ENCODE results near the gene SPINDOC. TPM values are rescaled to one million over a fixed set of nuclear protein-coding genes. Genes with fewer than 3 reads are reported as not detected.
"Not testable (repeated sequence)": the region's sequence is repeated elsewhere in the genome, so short reads cannot be mapped to it uniquely, and the experiment has no call there.

The SPINDOC gene, protein sequence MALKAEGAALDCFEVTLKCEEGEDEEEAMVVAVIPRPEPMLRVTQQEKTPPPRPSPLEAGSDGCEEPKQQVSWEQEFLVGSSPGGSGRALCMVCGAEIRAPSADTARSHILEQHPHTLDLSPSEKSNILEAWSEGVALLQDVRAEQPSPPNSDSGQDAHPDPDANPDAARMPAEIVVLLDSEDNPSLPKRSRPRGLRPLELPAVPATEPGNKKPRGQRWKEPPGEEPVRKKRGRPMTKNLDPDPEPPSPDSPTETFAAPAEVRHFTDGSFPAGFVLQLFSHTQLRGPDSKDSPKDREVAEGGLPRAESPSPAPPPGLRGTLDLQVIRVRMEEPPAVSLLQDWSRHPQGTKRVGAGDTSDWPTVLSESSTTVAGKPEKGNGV
- 40.2 and 40.9 TPM in 2 replicates for total RNA-seq

DNA sequence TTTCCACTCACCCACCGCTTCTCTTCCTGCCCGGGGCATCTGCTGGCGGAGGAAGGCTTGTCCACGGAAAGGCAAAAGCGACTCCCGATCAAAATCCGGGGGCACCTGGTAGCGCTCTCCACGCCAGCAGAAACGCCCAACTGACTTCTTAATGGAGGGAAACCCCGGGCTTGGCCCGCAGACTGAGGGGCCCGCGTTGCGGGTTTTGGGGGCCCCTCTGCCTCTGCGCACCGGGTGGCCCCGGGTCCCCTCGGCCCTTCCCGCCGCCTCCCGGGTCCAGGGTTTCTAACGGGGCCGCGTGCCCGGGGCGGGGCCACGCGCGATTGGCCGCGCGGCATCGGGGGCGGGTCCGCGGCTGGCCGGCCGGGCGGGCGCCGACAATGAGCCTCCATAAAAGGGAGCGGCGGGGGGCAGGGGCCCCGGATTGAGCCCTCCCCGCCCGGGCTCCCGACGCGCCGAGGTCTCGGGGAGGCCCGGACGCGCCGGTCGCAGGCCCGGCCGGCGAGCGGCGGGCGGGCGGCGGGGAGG, at the start of gene SPINDOC:
TSS of gene SPINDOC (plus strand) at position 422 of the 528 bp plus-strand sequence. CDS start 231 bp downstream, outside the sequence.
- intact Hi-C loops (cut with micrococcal nuclease), result loop anchor here (1.0 kb wide), 3 partner anchors 25 to 132 kb away; partner anchors contain the start of gene RTN3

DNA sequence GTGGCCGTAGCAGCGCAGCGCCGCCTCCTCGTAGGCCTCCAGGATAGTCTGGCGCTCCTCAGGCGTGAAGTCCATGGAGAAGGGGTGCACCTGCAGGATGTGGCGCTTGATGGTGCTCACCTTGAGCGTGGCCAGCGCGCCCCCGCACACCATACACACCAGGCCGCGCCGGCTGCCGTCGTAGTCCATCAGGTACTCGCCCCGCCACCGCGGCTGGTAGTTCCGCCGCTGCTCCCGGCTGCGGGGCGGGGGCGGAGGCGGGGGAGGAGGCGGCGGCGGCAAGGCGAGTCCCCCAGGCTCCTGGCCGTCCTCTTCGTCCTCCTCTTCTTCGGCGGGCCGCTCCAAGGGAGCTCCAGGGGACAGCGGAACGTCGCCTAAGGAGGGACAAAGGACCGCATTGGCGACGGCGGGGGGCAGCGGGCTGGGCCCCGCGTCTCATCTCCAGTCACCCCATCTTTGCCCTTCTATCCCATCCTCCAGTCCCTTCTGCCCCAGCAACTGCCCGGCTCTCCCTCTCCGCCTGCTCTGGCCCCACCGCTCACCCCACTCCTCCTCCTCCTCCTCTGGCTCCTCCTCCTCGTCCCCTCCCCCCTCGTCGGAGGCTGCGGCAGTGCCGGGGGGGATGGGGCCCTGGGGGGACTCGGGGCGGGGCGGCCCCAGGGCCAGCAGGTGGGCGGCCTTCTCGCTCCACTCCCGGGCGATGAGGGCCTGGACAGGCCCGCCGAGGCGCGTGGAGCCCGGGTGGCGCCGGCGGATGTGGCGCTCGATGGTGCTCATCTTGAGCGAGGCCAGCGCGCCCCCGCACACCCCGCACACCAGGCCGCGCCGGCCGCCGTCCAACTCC, 49.5 kb upstream of the SPINDOC start:
- intact Hi-C loops (cut with micrococcal nuclease), result no loop called here

DNA sequence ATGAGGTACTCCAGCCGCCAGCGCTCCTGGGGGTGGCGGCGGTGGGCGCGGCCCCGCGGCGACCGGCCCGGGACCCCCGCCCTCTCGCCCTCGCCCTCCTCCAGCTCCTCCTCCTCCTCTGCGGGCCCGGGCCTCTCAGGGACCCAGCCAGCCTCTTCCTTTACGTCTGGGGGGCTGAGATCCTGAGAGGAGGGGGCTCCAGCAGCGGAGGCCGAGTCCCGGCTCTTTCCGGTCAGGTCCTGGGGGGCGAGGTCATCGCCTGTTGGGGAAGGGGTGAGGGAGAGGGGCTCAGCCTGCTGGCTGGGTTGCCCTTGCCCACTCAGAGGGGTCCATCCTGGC, 48.9 kb upstream of the SPINDOC start:
- intact Hi-C loops (cut with micrococcal nuclease), result no loop called here

DNA sequence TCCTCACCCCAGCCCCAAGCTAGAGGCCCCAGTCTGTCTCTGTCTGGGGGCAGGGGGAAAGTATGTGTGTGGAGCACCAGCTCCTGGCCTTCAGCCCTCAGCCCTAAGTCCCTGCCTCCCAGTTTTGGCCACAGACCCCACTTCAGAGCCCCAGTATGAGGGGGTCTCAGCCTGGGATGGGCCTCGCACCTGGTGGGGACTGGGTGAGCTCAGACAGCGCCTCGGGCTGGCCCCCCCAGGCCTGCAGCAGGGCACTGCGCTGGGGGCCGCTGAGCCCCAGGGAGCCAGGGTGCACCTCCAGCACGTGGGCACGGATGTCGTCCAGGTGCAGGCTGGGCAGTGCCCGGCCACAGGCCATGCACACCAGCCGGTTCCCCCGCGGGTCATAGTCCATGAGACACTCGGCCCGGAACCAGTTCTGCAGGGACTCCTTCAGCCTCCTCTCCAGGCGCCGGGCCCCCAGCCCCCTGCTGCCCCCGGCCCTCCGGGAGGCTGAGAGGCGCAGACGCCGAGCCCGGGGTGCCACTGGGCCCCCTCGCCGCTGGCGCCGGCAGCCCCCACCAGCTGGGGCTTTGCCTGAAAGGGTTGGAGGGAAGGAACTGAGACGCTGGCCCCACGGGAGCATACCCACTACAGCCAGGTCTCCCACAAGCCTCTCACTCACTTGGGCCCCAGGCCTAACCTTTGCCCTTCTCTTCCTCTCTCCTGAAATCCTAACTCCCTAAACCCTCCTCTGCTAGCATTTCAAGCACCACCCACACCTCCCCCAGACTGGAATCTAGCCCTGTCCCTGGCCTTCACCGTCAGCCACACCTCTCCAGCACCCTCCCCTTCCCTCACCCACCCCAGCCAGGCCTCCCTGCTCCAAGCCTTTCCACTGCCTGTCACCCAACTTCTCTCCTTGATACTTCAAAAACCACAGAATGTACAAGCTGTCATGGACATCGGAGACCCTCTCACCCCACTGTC, 48.3 kb upstream of the SPINDOC start:
- intact Hi-C loops (cut with micrococcal nuclease), result loop anchor here (5.0 kb wide), 3 partner anchors 83 to 883 kb away; partner anchors contain the start of genes OTUB1, RTN3 and SLC3A2

DNA sequence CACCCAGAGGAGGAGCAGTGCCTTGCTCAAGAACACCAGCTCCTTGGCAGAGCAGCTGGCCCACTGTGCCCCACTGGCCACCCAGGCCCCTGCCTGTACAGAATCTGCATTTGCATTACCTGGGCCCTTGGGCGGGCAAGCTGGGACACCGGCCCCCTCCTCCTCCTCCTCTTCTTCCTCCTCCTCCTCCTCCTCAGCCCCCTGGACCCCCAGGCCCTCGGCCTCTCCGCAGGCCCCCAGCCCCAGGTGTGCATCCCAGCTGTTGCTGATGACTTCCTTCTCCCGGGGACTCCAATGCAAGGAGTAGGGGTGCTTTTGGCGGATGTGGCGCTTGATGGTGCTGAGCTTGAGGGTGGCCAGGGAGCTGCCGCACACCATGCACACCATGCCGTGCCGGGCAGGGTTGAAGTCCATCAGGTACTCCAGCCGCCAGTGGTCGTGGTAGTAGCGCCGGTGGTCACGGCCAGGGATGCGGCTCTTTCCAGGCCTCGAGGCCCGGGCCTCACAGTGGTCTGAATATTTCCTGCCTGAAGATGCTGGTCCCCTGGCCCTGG, 47.5 kb upstream of the SPINDOC start:
- intact Hi-C loops (cut with micrococcal nuclease), result loop anchor here (2.0 to 5.0 kb wide), 4 partner anchors 83 to 883 kb away; partner anchors contain the start of genes OTUB1, RTN3 and SLC3A2

DNA sequence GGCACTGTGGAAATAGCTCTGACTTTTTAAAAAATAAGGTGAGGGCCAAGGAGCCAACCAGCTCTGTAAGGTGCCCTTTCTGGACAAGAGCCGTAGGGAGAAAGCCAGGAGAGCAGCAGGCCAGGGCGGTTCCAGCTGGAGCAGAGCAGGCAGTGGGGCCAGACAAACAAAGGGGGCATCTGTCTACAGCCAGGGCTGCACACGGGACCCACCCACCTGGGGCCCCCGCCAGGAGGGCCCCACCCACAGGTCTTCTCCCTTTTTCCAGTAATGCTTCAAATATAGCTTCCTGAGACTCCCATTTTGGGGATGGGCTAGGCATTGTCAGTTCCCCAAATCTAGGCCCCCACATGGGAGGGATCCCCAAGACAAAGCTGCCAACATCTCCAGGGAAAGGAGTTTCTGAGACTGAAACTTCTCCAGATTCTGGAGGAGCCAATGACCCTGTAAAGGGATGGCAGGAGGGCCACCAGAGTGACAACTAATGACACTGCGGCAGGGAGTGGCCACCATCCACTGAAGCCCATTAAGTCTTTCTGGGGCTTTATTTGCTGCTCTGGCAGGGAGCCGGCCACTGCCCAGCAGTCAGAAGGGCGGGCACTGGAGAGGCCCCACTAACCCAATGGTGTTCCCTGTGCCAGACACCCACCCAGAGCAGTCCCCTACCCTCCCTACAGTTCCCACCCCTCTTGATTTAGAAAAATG, 46.6 kb upstream of the SPINDOC start:
- intact Hi-C loops (cut with micrococcal nuclease), result loop anchor here (1.0 to 5.0 kb wide), 8 partner anchors 47 to 884 kb away; partner anchors contain the start of genes COX8A, OTUB1, RTN3 and SLC3A2

DNA sequence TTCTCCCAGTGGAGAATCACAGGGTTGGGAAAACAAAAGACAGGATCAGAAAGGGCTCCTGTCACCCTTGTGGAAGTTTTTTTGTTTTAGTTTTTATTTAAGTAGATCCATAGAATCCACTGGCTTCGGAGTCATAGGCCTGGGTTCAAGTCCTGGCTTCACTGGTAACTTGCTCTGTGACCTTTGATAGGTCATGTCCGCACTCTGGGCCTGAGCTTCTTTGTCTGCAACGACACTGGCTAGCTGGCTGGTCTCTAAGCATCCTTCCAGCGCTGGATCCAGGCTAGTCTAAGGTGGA, 46.0 kb upstream of the SPINDOC start:
- intact Hi-C loops (cut with micrococcal nuclease), result loop anchor here (1.0 to 5.0 kb wide), 8 partner anchors 46 to 885 kb away; partner anchors contain the start of genes COX8A, OTUB1, RTN3 and SLC3A2

DNA sequence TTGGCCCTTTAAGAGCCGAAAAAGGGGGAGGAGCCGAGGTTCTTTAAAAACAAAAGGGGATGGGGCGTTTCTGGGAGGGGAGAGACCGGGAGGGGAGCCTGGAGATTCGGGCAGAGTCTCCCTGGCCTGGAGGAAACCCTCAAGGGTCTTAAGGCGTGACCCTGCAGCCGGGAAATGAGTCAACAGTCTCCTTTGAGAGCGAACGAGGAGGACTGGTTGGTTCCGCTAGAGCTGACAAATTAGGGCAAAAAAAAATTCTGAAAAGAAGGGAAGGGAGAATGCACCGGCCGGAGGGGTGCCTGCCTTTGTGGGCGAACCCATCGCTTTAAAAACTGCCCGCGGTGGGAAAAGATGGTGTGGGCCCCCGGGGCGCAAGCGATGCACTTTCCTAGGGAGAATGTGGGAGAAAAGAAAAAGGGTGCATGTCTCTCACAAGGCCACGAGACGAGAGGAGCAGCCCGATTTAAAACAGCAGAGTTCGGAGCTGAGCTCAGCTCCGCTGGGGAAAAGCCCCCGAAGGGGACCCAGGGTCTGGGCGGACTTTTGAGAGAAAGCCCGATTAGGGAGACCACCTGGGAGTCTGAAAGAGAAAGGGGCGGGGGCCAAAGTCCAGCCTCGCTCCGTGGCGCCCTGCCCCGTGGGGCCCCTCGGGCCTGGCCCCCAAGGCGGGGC, 45.6 kb upstream of the SPINDOC start:
- intact Hi-C loops (cut with micrococcal nuclease), result loop anchor here (1.0 to 5.0 kb wide), 8 partner anchors 46 to 885 kb away; partner anchors contain the start of genes COX8A, OTUB1, RTN3 and SLC3A2

DNA sequence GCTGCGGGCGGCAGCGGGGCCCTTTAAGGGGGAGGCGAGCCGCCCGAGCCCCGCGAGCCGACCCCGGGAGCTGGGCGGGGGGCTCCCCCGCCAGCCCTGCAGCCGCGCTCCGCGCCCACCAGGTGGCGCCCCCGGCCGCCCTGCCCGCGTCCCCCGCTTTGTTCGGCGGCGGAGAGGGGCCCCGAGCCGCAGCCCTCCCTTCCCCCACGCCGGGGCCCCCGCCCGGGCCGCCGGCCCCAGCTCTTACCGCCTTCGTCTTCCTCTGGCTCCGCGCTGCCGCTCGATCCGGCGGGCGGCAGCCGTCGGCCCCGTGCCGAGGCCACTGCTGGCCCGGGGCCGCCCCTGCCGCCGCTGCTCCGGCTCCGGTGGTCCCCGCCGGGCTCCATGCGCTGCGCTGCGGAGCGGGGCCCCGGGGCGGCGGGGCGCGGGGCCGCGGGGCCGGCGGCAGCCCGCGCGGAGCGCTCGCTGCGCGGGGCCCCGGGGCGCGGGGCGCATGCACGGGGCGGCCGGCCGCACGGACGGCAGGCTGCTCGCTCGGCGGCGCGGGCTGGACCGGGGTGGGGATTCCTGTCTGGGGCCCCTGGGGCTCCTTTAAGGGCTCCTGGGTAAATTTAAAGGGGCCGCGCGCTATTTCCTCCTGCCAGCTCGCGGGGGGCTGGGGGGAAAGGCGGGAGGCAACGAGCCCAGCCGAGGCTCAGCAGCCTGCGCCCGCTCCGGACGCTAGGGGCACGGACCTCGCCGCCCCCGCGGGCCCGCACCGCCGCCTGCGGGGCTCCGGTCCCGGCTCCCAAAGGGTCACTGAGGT, 44.8 kb upstream of the SPINDOC start, which contains the start of gene ZFTA:
TSS of gene ZFTA (minus strand) at position 539 of the 805 bp plus-strand sequence. CDS start at position 386, 153 bp downstream.
- intact Hi-C loops (cut with micrococcal nuclease), result loop anchor here (5.0 kb wide), 3 partner anchors 86 to 886 kb away; partner anchors contain the start of genes OTUB1, RTN3 and SLC3A2

DNA sequence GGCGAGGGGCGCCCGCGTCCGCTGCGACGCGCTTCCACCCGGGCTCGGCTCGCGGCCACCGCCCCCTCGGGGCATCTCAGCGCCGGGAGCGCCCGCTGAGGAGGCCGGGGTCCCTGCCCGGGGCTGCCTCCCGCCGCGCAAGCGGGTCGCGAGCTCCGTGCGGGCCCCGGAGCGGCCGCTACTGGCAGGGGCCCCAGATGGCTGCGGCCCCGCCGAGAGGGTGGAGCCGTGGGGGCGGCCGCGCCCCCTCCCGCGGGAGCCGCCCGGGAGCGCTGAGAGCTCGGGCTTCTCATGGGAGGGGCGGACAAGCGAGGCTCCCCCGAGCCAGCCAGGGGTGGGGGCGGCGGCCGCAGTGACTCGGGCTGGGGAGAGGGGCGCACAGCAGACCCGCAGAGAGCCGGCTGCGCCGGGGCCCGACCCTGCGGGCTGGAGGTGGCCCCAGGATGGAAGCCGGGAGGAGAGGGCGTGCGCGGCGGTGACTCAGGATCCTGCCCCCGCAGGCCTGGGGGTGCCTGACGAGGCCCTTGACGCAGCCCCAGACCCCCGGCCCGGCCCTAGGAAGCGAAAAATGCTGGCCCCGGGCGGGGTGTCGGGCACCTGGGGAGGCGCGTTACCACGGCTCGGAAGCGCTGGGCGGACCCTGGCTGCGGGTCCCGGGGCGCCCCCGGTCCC, 44.1 kb upstream of the SPINDOC start:
- intact Hi-C loops (cut with micrococcal nuclease), result loop anchor here (5.0 kb wide), 3 partner anchors 87 to 887 kb away; partner anchors contain the start of genes OTUB1, RTN3 and SLC3A2

DNA sequence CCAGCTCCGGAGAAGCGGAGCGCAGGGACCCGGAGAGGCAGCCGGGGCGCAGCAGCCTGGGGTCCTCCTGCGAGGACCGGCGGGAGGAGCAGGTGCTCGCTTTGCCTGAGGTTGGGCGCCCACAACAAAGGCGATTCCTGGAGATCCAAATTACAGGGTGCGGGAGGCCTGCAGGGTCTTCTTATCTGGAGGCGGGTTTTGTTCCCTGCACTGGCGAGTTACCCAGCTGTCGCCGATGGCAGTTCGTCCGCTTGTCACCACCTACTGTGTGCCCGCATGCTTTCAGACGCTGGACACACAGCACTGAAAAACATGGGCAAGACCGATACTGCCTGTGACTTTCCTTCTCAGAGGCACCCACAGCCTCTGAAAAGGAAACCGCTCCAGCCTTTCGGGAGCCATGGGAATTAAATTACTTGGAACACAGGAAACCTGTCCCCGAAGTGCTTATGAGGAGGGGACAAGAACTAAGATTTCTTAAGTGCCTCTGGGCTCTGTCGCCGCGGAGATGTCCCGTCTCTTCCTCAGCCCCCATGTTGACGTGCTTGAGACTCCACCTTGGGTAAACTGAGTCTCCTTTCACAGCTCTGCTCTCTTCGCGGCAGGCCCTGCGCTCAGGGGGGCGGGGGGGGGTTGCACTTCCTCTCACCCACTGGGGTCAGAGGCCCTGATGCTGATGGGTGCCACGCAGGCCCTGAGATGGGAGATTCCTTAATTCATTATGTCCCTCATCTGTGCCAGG, 43.4 kb upstream of the SPINDOC start:
- intact Hi-C loops (cut with micrococcal nuclease), result loop anchor here (5.0 kb wide), 3 partner anchors 88 to 888 kb away; partner anchors contain the start of genes OTUB1, RTN3 and SLC3A2

DNA sequence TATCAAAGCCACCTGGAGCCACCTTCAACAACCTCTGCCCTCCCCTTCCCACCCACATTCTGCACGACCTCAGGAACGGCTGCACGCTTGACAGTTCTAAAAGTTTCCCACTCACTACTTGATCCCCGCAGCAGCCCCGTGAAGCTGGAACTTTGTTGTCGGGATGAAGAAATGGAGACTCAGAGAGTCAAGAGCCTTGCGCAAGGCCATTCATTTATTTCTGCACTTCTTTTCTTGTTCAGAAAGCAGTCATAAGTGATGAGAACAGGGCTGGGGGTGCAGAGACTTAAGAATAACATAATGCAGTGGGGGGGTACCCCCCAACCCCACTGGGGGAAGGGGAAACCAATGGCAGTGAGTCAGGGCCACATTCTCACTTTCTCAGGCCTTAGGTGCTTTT, 42.5 kb upstream of the SPINDOC start:
- intact Hi-C loops (cut with micrococcal nuclease), result no loop called here

DNA sequence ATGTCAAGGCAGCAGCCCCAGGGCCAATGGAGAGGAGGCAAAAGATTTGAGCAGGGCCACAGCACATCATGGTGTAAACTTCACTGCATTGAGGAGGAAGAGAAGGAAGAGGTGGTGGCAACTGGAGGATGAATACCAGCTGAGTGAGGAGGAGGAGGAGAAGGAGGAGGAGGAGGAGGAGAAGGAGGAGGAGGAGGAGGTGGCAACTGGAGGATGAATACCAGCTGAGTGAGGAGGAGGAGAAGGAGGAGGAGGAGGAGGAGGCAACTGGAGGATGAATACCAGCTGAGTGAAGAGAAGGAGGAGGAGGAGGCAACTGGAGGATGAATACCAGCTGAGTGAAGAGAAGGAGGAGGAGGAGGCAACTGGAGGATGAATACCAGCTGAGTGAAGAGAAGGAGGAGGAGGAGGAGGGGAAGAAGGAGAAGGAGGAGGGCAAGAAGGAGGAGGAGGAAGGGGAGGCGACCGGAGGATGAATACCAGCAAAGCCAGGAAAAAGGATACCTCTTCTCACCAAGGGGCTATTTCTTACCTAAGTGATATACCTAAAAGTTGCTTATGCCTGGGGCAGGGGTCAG, 41.4 kb upstream of the SPINDOC start:
- intact Hi-C loops (cut with micrococcal nuclease), result not testable (repeated sequence)

DNA sequence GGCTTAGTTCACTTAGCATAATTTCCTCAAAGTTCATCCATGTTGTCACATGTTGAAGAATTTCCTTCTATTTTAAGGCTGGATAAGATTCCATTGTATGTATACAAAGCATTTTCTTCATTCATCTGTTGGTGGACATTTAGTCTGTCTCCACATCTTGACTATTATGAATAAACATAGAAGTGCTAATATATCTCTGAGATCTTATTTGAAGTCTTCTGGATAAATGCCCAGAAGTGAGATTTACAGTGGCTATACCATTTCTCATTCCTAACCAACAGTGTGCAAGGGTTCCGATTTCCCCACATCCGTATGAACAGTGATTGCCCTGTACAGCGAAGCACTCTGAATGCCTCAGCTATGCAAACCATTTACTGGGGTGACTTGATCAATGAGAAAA, 38.1 kb upstream of the SPINDOC start:
- intact Hi-C loops (cut with micrococcal nuclease), result no loop called here

DNA sequence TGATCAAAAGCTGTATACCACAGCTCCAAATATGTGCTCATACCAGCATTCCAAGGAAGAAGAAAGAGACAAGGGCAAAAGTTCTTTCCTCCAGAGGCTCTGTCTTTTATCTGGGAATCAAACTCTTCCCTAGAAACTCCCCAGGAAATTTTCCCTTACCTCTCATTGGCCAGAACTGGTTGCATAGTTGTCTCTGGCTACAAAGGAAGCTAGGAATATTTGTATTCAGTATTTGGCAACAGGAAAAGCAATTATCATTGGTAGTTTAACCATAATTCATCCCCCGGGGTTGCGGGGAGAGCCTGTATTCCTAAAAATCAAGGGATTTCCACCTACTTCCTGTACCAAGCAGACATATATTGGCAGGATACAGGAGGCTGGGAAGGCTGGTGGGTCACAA, 34.2 kb upstream of the SPINDOC start:
- intact Hi-C loops (cut with micrococcal nuclease), result no loop called here

DNA sequence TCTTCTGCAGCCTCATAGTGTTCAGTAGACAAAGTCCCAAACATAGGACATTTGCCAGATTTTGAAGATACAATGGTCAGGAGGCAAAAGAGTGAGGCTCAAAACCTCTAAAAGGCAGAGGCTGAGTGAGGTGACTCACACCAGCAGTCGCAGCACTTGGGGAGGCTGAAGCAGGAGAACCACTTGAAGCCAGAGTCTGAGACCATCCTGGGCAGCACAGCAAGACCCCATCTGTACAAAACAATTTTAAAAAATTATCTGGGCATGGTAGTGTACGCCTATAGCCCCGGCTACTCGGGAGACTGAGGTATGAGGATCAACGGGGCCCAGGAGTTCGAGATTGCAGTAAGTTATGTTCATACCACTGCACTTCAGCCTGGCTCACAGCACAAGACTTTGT, 30.5 kb upstream of the SPINDOC start:
- intact Hi-C loops (cut with micrococcal nuclease), result no loop called here

Data from T-helper 1 cell treated with Interleukin-12 subunit alpha and Interleukin-12 subunit beta and Interleukin-4 antibody, amounts not matched to agents 30 ng/mL and 1 ng/mL, for 36 hours (primary cell).